ENCODE results near the gene ANO7.

The ANO7 gene

GRCh38 chr2:241218131-241219029 lies 29.9 kb downstream of the ANO7 start:
- Histone ChIP-seq H3K27me3 (replicated peaks; ENCODE audit: insufficient read depth, low read length) (peaks cover 10% of the 10 kb centered on the region; the same call in 1 of the 2 replicates), H3K79me2 (ENCODE audit: low read length) (no peaks in the 10 kb centered on the region), H4K20me1 (ENCODE audit: insufficient read depth, low read length) (no peaks in the 10 kb centered on the region), H3K9ac (ENCODE audit: low read length) (no peak overlapping the region), H3K9me3 (replicated peaks; ENCODE audit: insufficient read depth, low read length) (no peaks in the 10 kb centered on the region), H3K4me1 (ENCODE audit: low read length) (no peaks in the 10 kb centered on the region), H3K4me2 (ENCODE audit: low read depth, low read length) (peak overlapping the region; percentile 74), H3F3A (ENCODE audit: insufficient read depth, low read length) (no peaks in the 10 kb centered on the region), H3K36me3 (replicated peaks; ENCODE audit: insufficient read depth, low read length) (no peaks in the 10 kb centered on the region), H3K9me2 (replicated peaks; ENCODE audit: insufficient read depth, low read length) (no peaks in the 10 kb centered on the region), H3K4me3 (ENCODE audit: low read length) (peak overlapping the region; percentile 43; the same call in 1 of the 2 replicates), H2AFZ (ENCODE audit: low read length) (no peak overlapping the region), H3K27ac (ENCODE audit: low read length) (no peak overlapping the region)
- peak; percentile 29; the same call in 1 of the 2 replicates for TF ChIP-seq CTCF (IDR thresholded peaks at IDR 0.05; ENCODE audit: low read length)
- TF ChIP-seq EZH2phosphoT487 (IDR thresholded peaks at IDR 0.05; ENCODE audit: low read length): no peak
- no peak for TF ChIP-seq EZH2 (optimal IDR thresholded peaks at IDR 0.05; ENCODE audit: low read depth, low read length)
- peak; percentile 48 for DNase-seq

GRCh38 chr2:241219030-241219382 lies 30.5 kb downstream of the ANO7 start:
- Histone ChIP-seq H3K9me3 (replicated peaks; ENCODE audit: insufficient read depth, low read length) (no peaks in the 10 kb centered on the region), H3K27ac (ENCODE audit: low read length) (no peak overlapping the region), H3K4me3 (ENCODE audit: low read length) (peak overlapping the region; percentile 43; the same call in 1 of the 2 replicates), H3F3A (ENCODE audit: insufficient read depth, low read length) (no peaks in the 10 kb centered on the region), H2AFZ (ENCODE audit: low read length) (no peak overlapping the region), H4K20me1 (ENCODE audit: insufficient read depth, low read length) (no peaks in the 10 kb centered on the region), H3K9me2 (replicated peaks; ENCODE audit: insufficient read depth, low read length) (no peaks in the 10 kb centered on the region), H3K36me3 (replicated peaks; ENCODE audit: insufficient read depth, low read length) (no peaks in the 10 kb centered on the region), H3K9ac (ENCODE audit: low read length) (no peak overlapping the region), H3K4me2 (ENCODE audit: low read depth, low read length) (peak overlapping the region; percentile 74; the same call in 1 of the 2 replicates), H3K79me2 (ENCODE audit: low read length) (no peaks in the 10 kb centered on the region), H3K27me3 (replicated peaks; ENCODE audit: insufficient read depth, low read length) (peaks cover 10% of the 10 kb centered on the region; the same call in 1 of the 2 replicates), H3K4me1 (ENCODE audit: low read length) (no peaks in the 10 kb centered on the region)
- no peak for TF ChIP-seq EZH2 (optimal IDR thresholded peaks at IDR 0.05; ENCODE audit: low read depth, low read length)
- peak; percentile 14 for TF ChIP-seq CTCF (IDR thresholded peaks at IDR 0.05; ENCODE audit: low read length)
- no peak for TF ChIP-seq EZH2phosphoT487 (IDR thresholded peaks at IDR 0.05; ENCODE audit: low read length)
- DNase-seq: no peak

- DNase-seq: no peak
- Histone ChIP-seq H3K4me1 (ENCODE audit: low read length) (no peaks in the 10 kb centered on the region), H3K9me3 (replicated peaks; ENCODE audit: insufficient read depth, low read length) (no peaks in the 10 kb centered on the region), H3K79me2 (ENCODE audit: low read length) (no peaks in the 10 kb centered on the region), H3K9me2 (replicated peaks; ENCODE audit: insufficient read depth, low read length) (no peaks in the 10 kb centered on the region), H3K27me3 (replicated peaks; ENCODE audit: insufficient read depth, low read length) (peaks cover 10% of the 10 kb centered on the region; the same call in 1 of the 2 replicates), H3K9ac (ENCODE audit: low read length) (no peak overlapping the region), H3K4me3 (ENCODE audit: low read length) (no peak overlapping the region), H3F3A (ENCODE audit: insufficient read depth, low read length) (no peaks in the 10 kb centered on the region), H3K4me2 (ENCODE audit: low read depth, low read length) (no peak overlapping the region), H2AFZ (ENCODE audit: low read length) (no peak overlapping the region), H3K27ac (ENCODE audit: low read length) (no peak overlapping the region), H3K36me3 (replicated peaks; ENCODE audit: insufficient read depth, low read length) (no peaks in the 10 kb centered on the region), H4K20me1 (ENCODE audit: insufficient read depth, low read length) (no peaks in the 10 kb centered on the region)
- TF ChIP-seq EZH2 (optimal IDR thresholded peaks at IDR 0.05; ENCODE audit: low read depth, low read length): no peak
- TF ChIP-seq CTCF (IDR thresholded peaks at IDR 0.05; ENCODE audit: low read length): no peak
- no peak for TF ChIP-seq EZH2phosphoT487 (IDR thresholded peaks at IDR 0.05; ENCODE audit: low read length)
Observed at GRCh38 chr2:241219856-241220356, 31.4 kb downstream of the ANO7 start.

Measured in MM.1S (cell line).